Left colon (tissue), 2 donors: ENCODE measurements around the gene ATG5. TPM values are rescaled to one million over a fixed set of nuclear protein-coding genes. Genes with fewer than 3 reads are reported as not detected.
"Not testable (repeated sequence)": the region's sequence is repeated elsewhere in the genome, so short reads cannot be mapped to it uniquely, and the experiment has no call there.

ENCODE experiments used
- ATAC-seq: fragments of 200-7000 bp; cut with Tn5 transposase; one replicate; pipeline ENCODE4 v1.9.1; 2020; ENCODE audit warnings: mild to moderate bottlenecking, moderate library complexity
- DNase-seq, 2 donors: peaks; one replicate each; pipeline ENCODE4 v3.0.0-alpha.2; 2020
- intact Hi-C, 2 donors: fragments of 100-400 bp; cut with DNase I in 1 of 2; cut with micrococcal nuclease in 1 of 2; formaldehyde crosslinking; loops; one replicate each; pipeline versions ENCODE4 v1.11.2 to v1.14.0; 2022; cut with DNase I, micrococcal nuclease
- total RNA-seq, 2 donors: library from RNA; stranded (reverse); fragmentation: NEBNext Ultra II Directional; extraction: Animal tissue kit (Norgen Biotek cat#: 25700); gene quantifications; one replicate each; pipeline ENCODE4 v1.2.1, GENCODE V29; 2021
- donor health status: DM: no; HTN: no; CAD: no.
- donor health status: DM: yes; HTN: yes; CAD: no.

The ATG5 gene
- total RNA-seq, 2 donors from 2014 or later: 43.7 to 46.7 TPM

- no peak for ATAC-seq
- no peak for DNase-seq
- intact Hi-C loops: no loop called here
Measured at GRCh38 chr6:106168097-106168888, 157.3 kb downstream of the ATG5 start.

- DNase-seq (no peak), ATAC-seq (no peak)
- intact Hi-C loops: no loop called here
Measured at GRCh38 chr6:106167096-106167814, 158.3 kb downstream of the ATG5 start.

GRCh38 chr6:106165885-106166485, 159.6 kb downstream of the ATG5 start:
- DNase-seq: no peak
- intact Hi-C loops: no loop called here
- ATAC-seq: no peak

GRCh38 chr6:106163966-106164877, 161.3 kb downstream of the ATG5 start:
- peak; percentile 34 for ATAC-seq
- DNase-seq: peak; percentile 20 to 34
- intact Hi-C loops: no loop called here

GRCh38 chr6:106163446-106163965, 162.1 kb downstream of the ATG5 start:
- ATAC-seq: peak; percentile 49
- peak; percentile 37 to 51 for DNase-seq
- intact Hi-C loops: no loop called here

GRCh38 chr6:106162921-106163320, 162.6 kb downstream of the ATG5 start:
- ATAC-seq (no peak), DNase-seq (no peak)
- intact Hi-C loops: no loop called here

GRCh38 chr6:106161893-106162292, 163.7 kb downstream of the ATG5 start:
- DNase-seq (no peak), ATAC-seq (no peak)
- intact Hi-C loops: no loop called here

- intact Hi-C loops: no loop called here
- ATAC-seq (no peak), DNase-seq (no peak)
Measured at GRCh38 chr6:106161311-106161874, 164.2 kb downstream of the ATG5 start.

- DNase-seq: no peak
- intact Hi-C loops: no loop called here
- ATAC-seq: no peak
Measured at GRCh38 chr6:106160189-106160588, 165.4 kb downstream of the ATG5 start.

GRCh38 chr6:106159531-106159940, 166.0 kb downstream of the ATG5 start:
- intact Hi-C loops: no loop called here
- DNase-seq (no peak), ATAC-seq (no peak)

GRCh38 chr6:106158816-106159215, 166.7 kb downstream of the ATG5 start:
- intact Hi-C loops: no loop called here
- DNase-seq (no peak), ATAC-seq (no peak)

- peak; percentile 50 for ATAC-seq
- no peak for DNase-seq
- intact Hi-C loops: no loop called here
Measured at GRCh38 chr6:106156863-106157262, 168.7 kb downstream of the ATG5 start.

GRCh38 chr6:106156413-106156812, 169.1 kb downstream of the ATG5 start:
- intact Hi-C loops: no loop called here
- no peak for ATAC-seq
- no peak for DNase-seq

GRCh38 chr6:106155219-106155830, 170.2 kb downstream of the ATG5 start:
- ATAC-seq (no peak), DNase-seq (no peak)
- intact Hi-C loops: no loop called here

GRCh38 chr6:106154326-106154725, 171.2 kb downstream of the ATG5 start:
- ATAC-seq: no peak
- intact Hi-C loops: no loop called here
- no peak for DNase-seq

- DNase-seq (no peak), ATAC-seq (no peak)
- intact Hi-C loops: no loop called here
Measured at GRCh38 chr6:106152952-106153351, 172.6 kb downstream of the ATG5 start.

GRCh38 chr6:106152476-106152875, 173.1 kb downstream of the ATG5 start:
- ATAC-seq, intact Hi-C loops, DNase-seq: not testable (repeated sequence)

- no peak for DNase-seq
- intact Hi-C loops: no loop called here
- no peak for ATAC-seq
Measured at GRCh38 chr6:106149472-106150069, 176.0 kb downstream of the ATG5 start.
